Neural cell (in vitro differentiated cells): ENCODE measurements around the gene STXBP5. TPM values are rescaled to one million over a fixed set of nuclear protein-coding genes. Genes with fewer than 3 reads are reported as not detected.

ENCODE experiments used
- H2AFZ ChIP-seq: fragments of 200-600, 300-800 bp; sonication (generic), shearing (Covaris generic); 2 replicates; pipeline ENCODE4 v1.6.0; 2014; ENCODE audit warnings: low read depth, mild to moderate bottlenecking, antibody characterized with exemption, low read length, moderate library complexity
- H3F3A ChIP-seq: fragments of 200-600 bp; shearing (Covaris generic); 2 replicates; pipeline ENCODE4 v1.6.1; 2016; ENCODE audit warnings: mild to moderate bottlenecking, moderate library complexity, mixed read lengths, antibody characterized with exemption, low read length; ENCODE audit not compliant: insufficient read depth, poor library complexity, severe bottlenecking
- H3K27ac ChIP-seq: fragments of 200-600, 300-800 bp; sonication (generic), shearing (Covaris generic); 2 replicates; pipeline ENCODE4 v1.5.1; 2014; ENCODE audit warnings: mild to moderate bottlenecking, low read length, moderate library complexity
- H3K27me3 ChIP-seq: fragments of 300-800, 200-600 bp; sonication (generic), shearing (Covaris generic); 2 replicates; pipeline ENCODE4 v1.6.0; 2014; ENCODE audit warnings: mild to moderate bottlenecking, low read depth, low read length, moderate library complexity; ENCODE audit not compliant: insufficient read depth
- H3K36me3 ChIP-seq: fragments of 300-800, 200-600 bp; sonication (generic), shearing (Covaris generic); 2 replicates; pipeline ENCODE4 v1.5.1; 2014; ENCODE audit warnings: mild to moderate bottlenecking, antibody characterized with exemption, low read length, moderate library complexity; ENCODE audit not compliant: insufficient read depth
- H3K4me2 ChIP-seq: fragments of 300-800, 200-600 bp; sonication (generic), shearing (Covaris generic); 2 replicates; pipeline ENCODE4 v1.6.0; 2014; ENCODE audit warnings: mild to moderate bottlenecking, low read length
- H3K4me3 ChIP-seq: fragments of 300-800, 200-600 bp; sonication (generic), shearing (Covaris generic); 2 replicates; pipeline ENCODE4 v1.5.1; 2014; ENCODE audit warnings: mild to moderate bottlenecking, low read length, moderate library complexity
- H3K79me2 ChIP-seq: fragments of 200-600 bp; shearing (Covaris generic); replicated peaks from 2 replicates; pipeline ENCODE4 v1.6.0; 2014; ENCODE audit warnings: mild to moderate bottlenecking, low read length, moderate library complexity; ENCODE audit not compliant: insufficient read depth
- H3K9ac ChIP-seq: fragments of 300-800, 200-600 bp; sonication (generic), shearing (Covaris generic); 2 replicates; pipeline ENCODE4 v1.6.1; 2016; ENCODE audit warnings: mild to moderate bottlenecking, low read length, mixed read lengths
- H3K9me2 ChIP-seq: fragments of 200-600 bp; shearing (Covaris generic); 2 replicates; pipeline ENCODE4 v1.6.1; 2016; ENCODE audit warnings: mild to moderate bottlenecking, low read length, mixed read lengths; ENCODE audit not compliant: insufficient read depth
- H3K9me3 ChIP-seq: fragments of 200-600, 300-800 bp; sonication (generic), shearing (Covaris generic); 2 replicates; pipeline ENCODE4 v1.6.1; 2016; ENCODE audit warnings: mild to moderate bottlenecking, mixed run types, low read length, moderate library complexity, mixed read lengths
- H4K20me1 ChIP-seq: fragments of 200-600 bp; shearing (Covaris generic); 2 replicates; pipeline ENCODE4 v1.6.1; 2016; ENCODE audit warnings: mild to moderate bottlenecking, mixed run types; ENCODE audit not compliant: insufficient read depth
- CTCF ChIP-seq: fragments of 450-650 bp; IDR thresholded peaks from 2 replicates; pipeline ENCODE4 v1.5.1; 2014; ENCODE audit warnings: antibody characterized with exemption, mild to moderate bottlenecking, moderate library complexity; ENCODE audit not compliant: poor library complexity, severe bottlenecking
- EP300 ChIP-seq: fragments of 450-650 bp; conservative IDR thresholded peaks from 2 replicates; pipeline ENCODE4 v1.6.1; 2014; ENCODE audit warnings: antibody characterized with exemption, mild to moderate bottlenecking, moderate library complexity; ENCODE audit not compliant: poor library complexity, severe bottlenecking
- EZH2 ChIP-seq: fragments of 200-600, 300-800 bp; shearing (Covaris generic), sonication (generic); IDR thresholded peaks from 2 replicates; pipeline ENCODE4 v1.6.1; 2014; ENCODE audit warnings: antibody characterized with exemption, low read length, borderline replicate concordance, mild to moderate bottlenecking; ENCODE audit not compliant: insufficient read depth, poor library complexity, severe bottlenecking
- MXI1 ChIP-seq: fragments of 450-650 bp; conservative IDR thresholded peaks from 2 replicates; pipeline ENCODE4 v1.6.1; 2014; ENCODE audit warnings: antibody characterized with exemption, mild to moderate bottlenecking; ENCODE audit not compliant: poor library complexity, severe bottlenecking
- POLR2AphosphoS5 ChIP-seq: IDR thresholded peaks from 2 replicates; pipeline ENCODE4 v1.6.1; 2012
- RAD21 ChIP-seq: fragments of 450-650 bp; conservative IDR thresholded peaks from 2 replicates; pipeline ENCODE4 v1.6.1; 2014; ENCODE audit warnings: antibody characterized with exemption, mild to moderate bottlenecking, moderate library complexity
- REST ChIP-seq: IDR thresholded peaks from 2 replicates; pipeline ENCODE4 v1.6.1; 2012; ENCODE audit warnings: borderline replicate concordance
- SMC3 ChIP-seq: fragments of 450-650 bp; conservative IDR thresholded peaks from 2 replicates; pipeline ENCODE4 v1.6.1; 2014; ENCODE audit warnings: antibody characterized with exemption, mild to moderate bottlenecking, moderate library complexity; ENCODE audit not compliant: poor library complexity
- TAF1 ChIP-seq: IDR thresholded peaks from 2 replicates; pipeline ENCODE4 v1.6.1; 2012; ENCODE audit warnings: low read depth
- polyA plus RNA-seq: library from polyadenylated mRNA; depleted of rRNA; stranded (reverse); fragments of >200 nt; gene quantifications from 2 replicates; pipeline ENCODE4 v1.2.3, GENCODE V29; 2014

Gene STXBP5
- polyA plus RNA-seq, 1 donor from 2014 or later, result 56.4 TPM

- no peaks in the 10 kb centered on the region for H3K9me2 ChIP-seq
- H3F3A ChIP-seq, result no peaks in the 10 kb centered on the region
- H3K9ac ChIP-seq, result no peak overlapping the region
- TF ChIP-seq RAD21, result no peak
- TF ChIP-seq MXI1, result no peak
- TF ChIP-seq REST, result no peak
- TF ChIP-seq SMC3, result no peak
- TF ChIP-seq EP300, result no peak
- TF ChIP-seq EZH2, result no peak
- no peak for TF ChIP-seq POLR2AphosphoS5
- no peak for TF ChIP-seq TAF1
- H3K36me3 ChIP-seq, result no peaks in the 10 kb centered on the region
- no peaks in the 10 kb centered on the region for H4K20me1 ChIP-seq
- no peak overlapping the region for H3K4me3 ChIP-seq
- no peak overlapping the region for H3K27ac ChIP-seq
- H2AFZ ChIP-seq, result no peak overlapping the region
- no peaks in the 10 kb centered on the region for H3K79me2 ChIP-seq
- no peaks in the 10 kb centered on the region for H3K27me3 ChIP-seq
- no peak overlapping the region for H3K4me2 ChIP-seq
- H3K9me3 ChIP-seq, result no peaks in the 10 kb centered on the region
These were observed 233.4 kb downstream of the STXBP5 start for GRCh38 chr6:147437615-147438014.

- no peak overlapping the region for H3K4me3 ChIP-seq
- H3K9me2 ChIP-seq, result no peaks in the 10 kb centered on the region
- no peak for TF ChIP-seq TAF1
- TF ChIP-seq SMC3, result no peak
- TF ChIP-seq REST, result no peak
- no peak for TF ChIP-seq RAD21
- no peak for TF ChIP-seq EP300
- no peak for TF ChIP-seq POLR2AphosphoS5
- no peak for TF ChIP-seq CTCF
- TF ChIP-seq EZH2, result no peak
- no peaks in the 10 kb centered on the region for H3K79me2 ChIP-seq
- no peak overlapping the region for H3K27ac ChIP-seq
- H3K36me3 ChIP-seq, result no peaks in the 10 kb centered on the region
- H4K20me1 ChIP-seq, result no peaks in the 10 kb centered on the region
- H3K9me3 ChIP-seq, result no peaks in the 10 kb centered on the region
- H3K4me2 ChIP-seq, result no peak overlapping the region
- no peaks in the 10 kb centered on the region for H3K27me3 ChIP-seq
- H2AFZ ChIP-seq, result no peak overlapping the region
- no peaks in the 10 kb centered on the region for H3F3A ChIP-seq
- H3K9ac ChIP-seq, result no peak overlapping the region
These were observed 234.7 kb downstream of the STXBP5 start for GRCh38 chr6:147438758-147439528.
